Testis (tissue), 2 donors: ENCODE results near the gene PHLPP1.

Source experiments
- POLR2A ChIP-seq: fragments of 450-650 bp; IDR thresholded peaks from one replicate; pipeline ENCODE4 v1.6.1; 2017; ENCODE audit warnings: antibody characterized with exemption, mild to moderate bottlenecking, moderate library complexity
- TF ChIP-seq, protein P1 (sequence below), 3 experiments: fragments of 450-650 bp in 2 of 3; fragments of 200-600 bp in 1 of 3; sonication (generic) in 1 of 3; IDR thresholded peaks; one replicate each; pipeline ENCODE4 v1.5.1; 2016 to 2019; ENCODE audit warnings: antibody characterized with exemption in 3 of 3, mild to moderate bottlenecking in 2 of 3, moderate library complexity in 1 of 3

DNA sequence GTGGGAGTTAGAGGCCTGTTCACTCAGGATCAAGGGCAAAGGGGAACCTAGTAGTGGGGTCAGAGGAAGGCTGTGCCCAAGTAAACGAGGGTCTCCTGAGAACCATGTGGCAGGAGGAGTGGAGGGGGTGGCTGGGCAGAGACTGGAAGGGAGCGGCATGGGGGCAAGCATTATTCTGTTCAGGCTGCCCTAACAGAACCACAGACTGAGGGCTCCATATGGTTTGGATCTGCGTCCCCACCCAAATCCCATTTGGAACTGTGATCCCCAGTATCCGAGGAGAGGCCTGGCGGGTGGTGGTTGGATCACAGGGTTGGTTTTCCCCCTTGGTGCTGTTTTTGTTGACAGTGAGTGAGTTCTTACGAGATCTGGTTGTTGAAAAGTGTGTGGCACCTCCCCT is 287.0 kb downstream of the PHLPP1 start:
- TF ChIP-seq, protein P1, sequence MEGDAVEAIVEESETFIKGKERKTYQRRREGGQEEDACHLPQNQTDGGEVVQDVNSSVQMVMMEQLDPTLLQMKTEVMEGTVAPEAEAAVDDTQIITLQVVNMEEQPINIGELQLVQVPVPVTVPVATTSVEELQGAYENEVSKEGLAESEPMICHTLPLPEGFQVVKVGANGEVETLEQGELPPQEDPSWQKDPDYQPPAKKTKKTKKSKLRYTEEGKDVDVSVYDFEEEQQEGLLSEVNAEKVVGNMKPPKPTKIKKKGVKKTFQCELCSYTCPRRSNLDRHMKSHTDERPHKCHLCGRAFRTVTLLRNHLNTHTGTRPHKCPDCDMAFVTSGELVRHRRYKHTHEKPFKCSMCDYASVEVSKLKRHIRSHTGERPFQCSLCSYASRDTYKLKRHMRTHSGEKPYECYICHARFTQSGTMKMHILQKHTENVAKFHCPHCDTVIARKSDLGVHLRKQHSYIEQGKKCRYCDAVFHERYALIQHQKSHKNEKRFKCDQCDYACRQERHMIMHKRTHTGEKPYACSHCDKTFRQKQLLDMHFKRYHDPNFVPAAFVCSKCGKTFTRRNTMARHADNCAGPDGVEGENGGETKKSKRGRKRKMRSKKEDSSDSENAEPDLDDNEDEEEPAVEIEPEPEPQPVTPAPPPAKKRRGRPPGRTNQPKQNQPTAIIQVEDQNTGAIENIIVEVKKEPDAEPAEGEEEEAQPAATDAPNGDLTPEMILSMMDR (IDR thresholded peaks at IDR 0.05) = no peak
- no peak for TF ChIP-seq POLR2A
